Vagina (tissue), 2 donors: ENCODE measurements around the gene MAP3K20.

Experiments
- POLR2A ChIP-seq, 2 donors: fragments of 450-650 bp; IDR thresholded peaks; one replicate each; pipeline ENCODE4 v1.6.1; 2017; ENCODE audit warnings: antibody characterized with exemption in 2 of 2, mild to moderate bottlenecking in 2 of 2, moderate library complexity in 2 of 2
- POLR2AphosphoS5 ChIP-seq, 2 donors: sonication (generic); formaldehyde crosslinking; IDR thresholded peaks; one replicate each; pipeline ENCODE4 v1.9.0; 2017; ENCODE audit warnings: antibody characterized with exemption in 2 of 2, mild to moderate bottlenecking in 2 of 2, low read depth in 1 of 2; ENCODE audit not compliant: insufficient read depth in 1 of 2
- TF ChIP-seq, protein P1 (sequence below), 3 experiments: fragments of 450-650 bp in 2 of 3; fragments of 200-600 bp in 1 of 3; sonication (generic) in 1 of 3; IDR thresholded peaks; one replicate each; pipeline ENCODE4 v1.5.1; 2017 to 2019; ENCODE audit warnings: antibody characterized with exemption in 3 of 3, mild to moderate bottlenecking in 2 of 3, moderate library complexity in 2 of 3

DNA sequence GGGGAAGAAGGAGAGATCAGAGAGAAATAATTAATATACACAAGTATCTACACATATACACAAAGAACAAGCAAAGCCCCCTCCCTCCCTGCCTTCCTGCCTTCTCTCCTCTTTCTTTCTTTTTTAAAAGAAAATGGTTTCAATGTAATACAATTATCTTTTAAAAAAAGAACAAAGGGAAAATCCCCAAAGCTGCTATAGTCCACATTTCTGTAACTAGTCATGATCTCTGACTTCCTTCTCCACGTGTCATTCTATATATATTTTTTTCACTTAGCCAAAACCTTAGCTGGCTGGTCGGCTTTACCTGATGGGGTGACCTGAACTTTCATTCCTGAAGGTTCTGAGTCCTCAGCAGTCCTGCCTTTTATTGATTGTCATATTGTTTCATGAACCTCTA lies 44.3 kb downstream of the MAP3K20 start:
- TF ChIP-seq, protein P1, sequence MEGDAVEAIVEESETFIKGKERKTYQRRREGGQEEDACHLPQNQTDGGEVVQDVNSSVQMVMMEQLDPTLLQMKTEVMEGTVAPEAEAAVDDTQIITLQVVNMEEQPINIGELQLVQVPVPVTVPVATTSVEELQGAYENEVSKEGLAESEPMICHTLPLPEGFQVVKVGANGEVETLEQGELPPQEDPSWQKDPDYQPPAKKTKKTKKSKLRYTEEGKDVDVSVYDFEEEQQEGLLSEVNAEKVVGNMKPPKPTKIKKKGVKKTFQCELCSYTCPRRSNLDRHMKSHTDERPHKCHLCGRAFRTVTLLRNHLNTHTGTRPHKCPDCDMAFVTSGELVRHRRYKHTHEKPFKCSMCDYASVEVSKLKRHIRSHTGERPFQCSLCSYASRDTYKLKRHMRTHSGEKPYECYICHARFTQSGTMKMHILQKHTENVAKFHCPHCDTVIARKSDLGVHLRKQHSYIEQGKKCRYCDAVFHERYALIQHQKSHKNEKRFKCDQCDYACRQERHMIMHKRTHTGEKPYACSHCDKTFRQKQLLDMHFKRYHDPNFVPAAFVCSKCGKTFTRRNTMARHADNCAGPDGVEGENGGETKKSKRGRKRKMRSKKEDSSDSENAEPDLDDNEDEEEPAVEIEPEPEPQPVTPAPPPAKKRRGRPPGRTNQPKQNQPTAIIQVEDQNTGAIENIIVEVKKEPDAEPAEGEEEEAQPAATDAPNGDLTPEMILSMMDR (IDR thresholded peaks at IDR 0.05): no peak
- TF ChIP-seq POLR2AphosphoS5 (IDR thresholded peaks at IDR 0.05; ENCODE audit: insufficient read depth in 1 of 2, low read depth in 1 of 2) (no peak), POLR2A (IDR thresholded peaks at IDR 0.05) (no peak)
